ENCODE data around the gene SOD2. TPM values are rescaled to one million over a fixed set of nuclear protein-coding genes. Genes with fewer than 3 reads are reported as not detected.

The SOD2 gene
- total and polyA plus RNA-seq, 9 of the 15 experiments (the other 6 are each of a cell fraction or from before 2014, with no cell fraction given) = 39.8 to 140 (median 95.8) TPM

GRCh38 chr6:159691133-159691962 is 1.7 kb downstream of the SOD2 start (continued):
- TF ChIP-seq ZNF592 (IDR thresholded peaks at IDR 0.05) (0 out of 2 replicates have a peak, but pooled peaks have one; percentile 15), POLR2AphosphoS2 (IDR thresholded peaks at IDR 0.05; ENCODE audit: low read length) (no peak), POLR2B (IDR thresholded peaks at IDR 0.05; ENCODE audit: low read depth, partially characterized antibody) (no peak), SNIP1 (IDR thresholded peaks at IDR 0.05; ENCODE audit: low read depth) (no peak), CTBP1 (IDR thresholded peaks at IDR 0.05; ENCODE audit: borderline replicate concordance) (no peak), IFI16 (CRISPR knock-in tag; IDR thresholded peaks at IDR 0.05) (no peak), NFE2L1 (tag; IDR thresholded peaks at IDR 0.05; ENCODE audit: borderline replicate concordance, low read depth) (no peak), SMARCA4 (IDR thresholded peaks at IDR 0.05) (0 out of 2 replicates have a peak, but pooled peaks have one; percentile 43), ZBTB40 (IDR thresholded peaks at IDR 0.05) (peak; percentile 45; the same call in 1 of the 2 replicates), ZBTB40 (CRISPR knock-in tag; IDR thresholded peaks at IDR 0.05) (no peak), ZNF311 (CRISPR knock-in tag; IDR thresholded peaks at IDR 0.05) (no peak), BACH1 (tag; IDR thresholded peaks at IDR 0.05) (0 out of 2 replicates have a peak, but pooled peaks have one; percentile 44), ZNF830 (CRISPR knock-in tag; IDR thresholded peaks at IDR 0.05) (no peak), PHF20 (IDR thresholded peaks at IDR 0.05; ENCODE audit: partially characterized antibody) (no peak)
